Activated T-helper 2 cell treated with anti-CD3 and anti-CD28 coated beads, Interferon-gamma antibody, Interleukin-2, Interleukin-4, amounts not matched to agents 10 μg/mL and 5 μg/mL and 100 μg/mL, durations not matched to agents 14 hours and 24 hours and 36 hours (primary cell): Measurements from ENCODE around the gene KCNQ5. TPM values are rescaled to one million over a fixed set of nuclear protein-coding genes. Genes with fewer than 3 reads are reported as not detected.
A peak's percentile ranks its signal among the peaks of the same experiment; 100 is the strongest.

Experiments
- DNase-seq: peaks from one replicate; pipeline ENCODE4 v3.0.0; 2021; ENCODE audit warnings: low spot score
- H3K27ac Mint-ChIP-seq: one replicate; pipeline ENCODE4 v1.8.0; 2021; ENCODE audit warnings: mixed read lengths
- H3K27me3 Mint-ChIP-seq: one replicate; pipeline ENCODE4 v1.8.0; 2021; ENCODE audit warnings: low read depth, mixed read lengths
- H3K36me3 Mint-ChIP-seq: one replicate; pipeline ENCODE4 v1.8.0; 2021; ENCODE audit warnings: low read depth, mixed read lengths
- H3K4me1 Mint-ChIP-seq: one replicate; pipeline ENCODE4 v1.8.0; 2021; ENCODE audit warnings: low read depth, mixed read lengths
- H3K4me3 Mint-ChIP-seq: one replicate; pipeline ENCODE4 v1.8.0; 2021; ENCODE audit warnings: low read depth, mild to moderate bottlenecking, moderate library complexity, mixed read lengths
- H3K9me3 Mint-ChIP-seq: one replicate; pipeline ENCODE4 v1.8.0; 2021; ENCODE audit warnings: mixed read lengths
- intact Hi-C: fragments of 100-400 bp; cut with micrococcal nuclease; formaldehyde crosslinking; loops from one replicate; pipeline ENCODE4 v1.15.1; 2023
- total RNA-seq: library from RNA; stranded (reverse); gene quantifications from 2 replicates; pipeline ENCODE4 v1.2.3, GENCODE V29; 2022

The KCNQ5 gene
- total RNA-seq, 1 donor from 2014 or later = 15.3 TPM

DNA sequence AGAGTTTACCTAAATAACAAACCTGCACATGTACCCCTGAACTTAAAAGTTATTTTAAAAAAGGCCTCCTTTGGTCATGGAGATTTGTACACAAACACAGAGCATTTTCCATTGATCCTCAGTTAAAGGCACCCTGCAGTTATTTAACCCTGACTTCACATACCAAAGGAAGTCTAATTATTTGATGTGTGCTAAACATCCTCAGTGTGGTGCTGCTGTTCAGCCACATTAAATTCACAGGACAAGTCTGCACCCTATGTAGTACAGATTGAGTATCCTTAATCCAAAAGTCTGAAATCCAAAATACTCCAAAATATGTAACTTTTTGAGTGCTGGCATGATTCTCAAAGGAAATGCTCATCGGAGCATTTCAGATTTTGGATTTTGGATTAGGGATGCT is 21.4 kb downstream of the KCNQ5 start:
- Mint-ChIP-seq H3K4me1 (peaks cover 22% of the 10 kb centered on the region), H3K27me3 (no peaks in the 10 kb centered on the region), H3K27ac (no peak overlapping the region), H3K4me3 (no peak overlapping the region), H3K36me3 (peaks cover 21% of the 10 kb centered on the region), H3K9me3 (no peaks in the 10 kb centered on the region)
- no peak for DNase-seq
- intact Hi-C loops = no loop called here

DNA sequence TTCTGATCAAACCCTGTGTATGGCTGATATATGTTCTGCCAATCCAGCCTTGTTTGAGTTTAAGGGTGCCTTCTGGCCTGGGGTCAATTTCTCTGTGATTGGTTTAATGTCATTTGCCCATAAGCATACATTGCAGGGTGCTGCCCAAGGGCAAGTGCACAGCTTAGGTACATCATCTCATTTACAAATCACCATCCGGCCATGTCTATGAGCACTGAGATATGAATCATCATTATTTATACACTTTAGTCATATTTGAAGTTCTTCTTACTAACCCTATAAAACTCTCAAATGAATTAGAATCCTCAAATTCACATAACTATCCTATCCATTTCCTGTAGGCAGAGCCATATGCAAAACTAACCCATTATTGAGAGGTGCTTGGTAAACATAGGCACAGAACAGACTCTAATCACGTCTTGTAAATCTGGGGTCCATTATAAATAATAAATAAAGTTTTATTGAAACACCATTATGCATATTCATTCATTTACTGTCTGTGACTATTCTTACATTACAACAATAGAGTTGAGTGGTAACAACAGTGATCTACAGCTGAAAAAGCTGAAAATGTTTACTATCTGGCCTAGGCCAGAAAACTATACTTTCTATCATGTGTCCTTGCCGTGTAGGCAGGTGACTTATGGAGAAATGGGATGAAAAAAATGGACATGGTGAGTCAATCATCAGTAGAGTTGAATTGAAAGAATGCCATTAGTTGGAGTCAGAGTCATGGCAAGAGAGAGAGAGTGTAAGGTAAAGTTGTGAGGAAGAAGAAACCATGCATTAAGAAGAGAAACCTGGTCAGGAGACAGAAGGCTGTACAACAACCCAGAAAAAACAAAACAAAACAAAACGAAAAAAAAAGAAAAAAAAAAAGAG is 25.0 kb downstream of the KCNQ5 start:
- H3K9me3 Mint-ChIP-seq = no peaks in the 10 kb centered on the region
- no peak overlapping the region for H3K27ac Mint-ChIP-seq
- peaks cover 23% of the 10 kb centered on the region for H3K36me3 Mint-ChIP-seq
- peaks cover 45% of the 10 kb centered on the region for H3K4me1 Mint-ChIP-seq
- H3K27me3 Mint-ChIP-seq = no peaks in the 10 kb centered on the region
- no peak overlapping the region for H3K4me3 Mint-ChIP-seq
- intact Hi-C loops = loop anchor here (5.0 kb wide), 1 partner anchor 35 kb away; no protein-coding TSS in a partner anchor
- DNase-seq = no peak

DNA sequence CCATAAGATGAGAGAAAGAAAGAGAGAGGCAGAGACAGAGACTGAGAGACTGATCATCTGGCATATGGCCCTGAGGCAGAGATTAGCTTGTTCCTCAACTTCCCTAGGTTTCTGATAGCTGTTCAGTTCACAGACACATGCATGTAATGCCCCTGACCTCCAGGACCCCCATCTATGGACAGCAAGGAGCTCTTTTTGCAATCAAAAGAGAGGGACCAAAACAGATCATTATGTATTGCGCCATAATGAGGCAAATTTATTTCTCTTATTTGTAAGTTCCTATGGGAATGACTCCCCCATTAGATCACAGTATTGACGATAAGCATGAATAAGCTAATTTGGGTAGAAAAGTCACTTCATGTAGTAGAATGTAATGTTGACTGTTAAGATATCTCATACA is 25.6 kb downstream of the KCNQ5 start:
- Mint-ChIP-seq H3K4me3 (no peak overlapping the region), H3K9me3 (no peaks in the 10 kb centered on the region), H3K27ac (no peak overlapping the region), H3K4me1 (peaks cover 42% of the 10 kb centered on the region), H3K27me3 (no peaks in the 10 kb centered on the region), H3K36me3 (peaks cover 23% of the 10 kb centered on the region)
- no peak for DNase-seq
- intact Hi-C loops = loop anchor here (5.0 kb wide), 1 partner anchor 35 kb away; no protein-coding TSS in a partner anchor

DNA sequence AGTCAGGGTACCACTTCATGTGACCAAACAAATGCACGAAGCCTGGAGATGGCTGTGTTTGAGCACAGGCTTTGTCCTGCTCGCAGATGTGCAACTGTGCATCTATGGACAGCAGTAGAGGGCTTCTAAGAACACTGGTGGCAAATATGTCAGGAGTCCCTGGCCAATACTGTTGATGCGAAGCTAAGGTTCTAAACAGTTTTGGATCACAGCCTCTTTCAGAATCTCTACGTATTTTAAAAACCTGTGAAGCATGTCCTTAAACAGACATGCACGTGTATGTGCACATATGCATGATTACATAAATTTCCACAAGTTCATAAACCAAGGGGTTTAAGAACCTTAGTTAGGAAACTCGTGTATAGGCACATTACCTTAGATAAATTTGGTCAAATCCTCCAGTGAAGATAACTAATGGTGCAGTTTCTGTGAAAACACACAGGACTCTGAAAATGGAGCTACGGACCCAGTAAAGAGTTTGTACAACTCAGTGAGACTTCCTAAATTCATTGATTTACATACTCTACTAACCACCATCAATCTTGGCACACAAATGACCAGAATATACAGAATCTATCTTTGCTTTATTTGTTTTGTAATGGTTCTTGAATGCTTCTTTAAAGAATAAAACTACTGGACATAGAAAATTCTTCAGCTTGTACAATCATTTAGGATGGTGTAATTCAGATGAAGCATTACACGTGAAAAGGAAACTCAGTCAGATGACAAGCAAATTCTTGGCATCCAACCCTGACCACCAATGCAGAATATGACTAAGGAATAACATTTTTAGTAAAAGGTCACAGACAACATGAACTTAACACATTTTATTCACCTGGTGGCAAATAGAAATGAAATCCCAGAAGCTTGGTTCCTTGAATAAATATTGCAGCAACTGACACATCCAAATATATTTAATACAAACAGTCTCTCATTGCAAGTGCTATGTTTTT is 27.4 kb downstream of the KCNQ5 start:
- H3K4me1 Mint-ChIP-seq = peaks cover 41% of the 10 kb centered on the region
- no peak overlapping the region for H3K4me3 Mint-ChIP-seq
- DNase-seq = no peak
- H3K9me3 Mint-ChIP-seq = no peaks in the 10 kb centered on the region
- intact Hi-C loops = loop anchor here (1.0 to 5.0 kb wide), 5 partner anchors 23 to 177 kb away; no protein-coding TSS in a partner anchor
- no peaks in the 10 kb centered on the region for H3K27me3 Mint-ChIP-seq
- peaks cover 19% of the 10 kb centered on the region for H3K36me3 Mint-ChIP-seq
- H3K27ac Mint-ChIP-seq = peak overlapping the region; percentile 35

DNA sequence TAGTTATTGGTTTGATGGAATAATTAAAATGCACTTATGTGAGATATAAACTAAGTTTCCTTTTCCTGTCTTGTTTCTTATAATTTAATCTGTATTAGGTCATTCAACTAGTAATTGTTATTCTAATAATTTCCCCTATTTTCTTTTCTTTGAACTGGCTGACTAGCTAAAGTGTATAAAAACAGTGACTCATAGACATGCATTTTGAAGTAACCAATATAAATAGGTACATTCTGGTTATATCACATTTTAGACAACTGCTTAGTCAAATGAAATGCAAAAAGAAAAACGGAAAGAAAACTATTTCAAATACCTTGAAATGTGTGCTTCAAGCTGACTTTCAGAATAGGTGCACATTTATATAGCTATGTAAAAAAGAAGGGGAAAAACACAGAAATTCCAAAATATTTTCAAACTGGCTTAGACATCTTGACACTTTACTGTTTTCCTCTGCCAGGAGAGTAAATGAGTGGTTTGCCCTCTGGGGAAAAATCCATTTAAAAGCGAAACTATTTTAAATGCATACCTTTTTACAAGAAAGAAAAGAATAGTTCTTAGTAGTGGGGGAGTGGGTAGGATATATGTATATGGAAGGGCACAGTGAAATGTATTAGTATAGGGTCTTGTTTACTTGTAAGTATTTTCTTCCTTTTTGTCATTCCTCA is 28.3 kb downstream of the KCNQ5 start:
- no peaks in the 10 kb centered on the region for H3K9me3 Mint-ChIP-seq
- intact Hi-C loops = no loop called here
- H3K36me3 Mint-ChIP-seq = peaks cover 19% of the 10 kb centered on the region
- peak overlapping the region; percentile 1 for H3K27ac Mint-ChIP-seq
- DNase-seq = no peak
- no peak overlapping the region for H3K4me3 Mint-ChIP-seq
- H3K4me1 Mint-ChIP-seq = peaks cover 41% of the 10 kb centered on the region
- no peaks in the 10 kb centered on the region for H3K27me3 Mint-ChIP-seq

DNA sequence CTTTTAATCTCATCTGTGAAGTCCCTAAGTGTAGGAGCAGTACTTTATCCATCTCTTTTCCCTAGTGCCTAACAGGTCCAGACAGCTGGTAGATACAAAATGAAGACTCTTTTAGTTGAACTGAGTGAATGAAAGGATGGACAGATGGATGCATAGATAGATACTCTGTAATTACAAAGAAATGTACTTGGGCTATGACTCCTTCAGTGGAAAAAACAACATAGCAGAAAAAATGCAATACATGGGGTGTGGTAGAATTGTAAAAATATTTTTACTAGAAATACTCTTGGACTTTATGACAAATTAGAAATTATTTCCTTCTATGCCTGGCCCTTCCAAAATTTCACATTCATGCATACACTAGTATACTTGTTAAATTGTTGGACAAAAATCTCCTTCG is 29.3 kb downstream of the KCNQ5 start:
- Mint-ChIP-seq H3K4me1 (peaks cover 36% of the 10 kb centered on the region), H3K36me3 (peaks cover 13% of the 10 kb centered on the region), H3K27ac (no peak overlapping the region), H3K27me3 (no peaks in the 10 kb centered on the region), H3K4me3 (no peak overlapping the region), H3K9me3 (no peaks in the 10 kb centered on the region)
- DNase-seq = no peak
- intact Hi-C loops = no loop called here

DNA sequence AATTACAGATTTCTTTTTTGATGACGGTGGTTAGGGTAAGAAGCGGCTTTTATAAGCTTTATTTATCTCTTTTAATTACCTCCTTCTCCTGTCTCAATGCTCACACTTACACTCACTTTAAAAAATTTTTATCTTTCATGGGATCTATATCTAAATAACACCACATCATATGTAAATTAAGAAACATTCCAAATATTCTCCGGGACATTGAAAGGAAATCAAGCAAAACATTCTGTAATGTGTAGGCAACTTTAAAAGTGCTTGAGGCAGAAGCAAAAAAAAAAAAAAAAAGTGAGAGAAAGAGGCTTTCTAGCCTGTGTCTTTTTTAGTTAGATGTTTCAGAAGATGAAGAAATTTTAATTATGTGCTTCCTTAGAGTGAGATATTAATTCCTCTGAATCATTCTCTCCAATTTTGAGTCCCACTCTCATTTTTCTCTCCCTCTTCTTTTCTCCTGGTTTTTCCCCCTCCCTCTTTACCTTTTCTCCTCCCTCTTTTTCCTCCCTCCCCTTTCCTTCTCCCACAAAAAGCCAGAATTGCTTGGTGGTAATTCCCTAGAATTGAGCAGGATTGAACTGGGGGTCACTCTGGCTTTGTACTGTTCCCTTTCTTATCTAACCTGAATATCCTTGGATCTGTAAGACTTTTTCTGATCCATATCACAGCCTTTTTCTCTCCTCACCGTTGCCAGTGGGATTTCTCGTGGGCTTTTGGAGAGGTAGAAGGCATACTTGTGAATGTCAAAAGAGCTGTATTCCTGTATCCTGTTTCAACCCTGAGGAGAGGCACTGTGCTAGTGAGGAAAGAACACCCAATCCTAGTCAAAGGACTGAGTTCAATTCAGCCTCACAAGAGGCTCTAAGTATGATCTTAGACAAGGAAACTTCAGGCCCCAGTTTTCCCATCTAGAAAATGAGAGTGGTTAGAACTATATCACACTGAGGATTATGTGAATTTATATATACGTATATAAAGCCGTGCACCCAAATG is 30.4 kb downstream of the KCNQ5 start:
- H3K27me3 Mint-ChIP-seq = no peaks in the 10 kb centered on the region
- DNase-seq = no peak
- intact Hi-C loops = no loop called here
- H3K4me3 Mint-ChIP-seq = no peak overlapping the region
- no peaks in the 10 kb centered on the region for H3K9me3 Mint-ChIP-seq
- H3K4me1 Mint-ChIP-seq = peaks cover 32% of the 10 kb centered on the region
- H3K36me3 Mint-ChIP-seq = peaks cover 6% of the 10 kb centered on the region
- no peak overlapping the region for H3K27ac Mint-ChIP-seq

DNA sequence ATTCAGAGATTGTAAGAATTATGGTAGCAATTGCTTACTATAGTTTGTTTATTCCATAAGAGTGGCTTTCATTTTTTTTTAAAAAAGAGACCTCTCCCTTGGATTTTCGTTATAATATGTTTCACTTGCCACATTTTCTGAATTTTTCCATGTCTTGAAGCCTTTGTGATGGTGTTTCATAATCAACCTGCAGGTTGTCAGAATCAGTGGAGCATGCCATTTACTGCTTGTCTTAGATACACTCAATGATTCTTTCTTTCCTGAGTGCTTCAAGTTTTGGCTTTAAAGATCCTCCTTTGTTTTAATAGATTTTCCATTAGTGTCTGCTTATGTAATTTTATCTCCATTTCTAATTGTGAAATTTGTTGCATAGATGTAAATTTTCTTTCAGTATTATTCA is 31.2 kb downstream of the KCNQ5 start:
- peaks cover 32% of the 10 kb centered on the region for H3K4me1 Mint-ChIP-seq
- intact Hi-C loops = no loop called here
- no peak overlapping the region for H3K4me3 Mint-ChIP-seq
- H3K36me3 Mint-ChIP-seq = peaks cover 4% of the 10 kb centered on the region
- no peak overlapping the region for H3K27ac Mint-ChIP-seq
- H3K27me3 Mint-ChIP-seq = no peaks in the 10 kb centered on the region
- DNase-seq = no peak
- H3K9me3 Mint-ChIP-seq = no peaks in the 10 kb centered on the region

DNA sequence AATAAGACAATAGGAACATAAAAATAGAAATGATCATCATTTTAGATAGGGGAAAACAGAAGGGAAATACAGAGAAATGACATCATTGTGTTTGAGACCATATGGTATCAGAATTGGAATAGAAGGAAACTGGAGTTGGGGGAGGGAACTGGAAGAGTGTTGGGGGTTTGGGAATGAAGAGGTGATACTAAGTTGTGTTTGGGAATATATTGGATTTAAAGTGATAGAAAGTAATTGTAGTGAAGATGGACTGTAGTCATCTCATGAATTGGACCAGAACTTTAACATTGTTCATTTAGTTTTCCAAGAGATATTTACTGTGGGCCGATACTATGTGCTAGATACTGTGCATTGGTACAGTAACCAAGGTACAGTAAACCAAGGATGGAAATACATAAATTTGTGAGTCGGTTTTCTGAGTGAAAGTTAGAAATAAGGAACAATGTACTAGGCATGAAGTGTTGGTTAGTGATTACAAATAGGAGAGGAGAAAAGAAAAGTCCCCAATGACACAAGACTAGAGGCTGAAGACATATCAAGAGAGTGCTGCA is 32.3 kb downstream of the KCNQ5 start:
- no peaks in the 10 kb centered on the region for H3K27me3 Mint-ChIP-seq
- intact Hi-C loops = no loop called here
- peaks cover 2% of the 10 kb centered on the region for H3K36me3 Mint-ChIP-seq
- no peak for DNase-seq
- H3K27ac Mint-ChIP-seq = no peak overlapping the region
- peaks cover 26% of the 10 kb centered on the region for H3K4me1 Mint-ChIP-seq
- H3K4me3 Mint-ChIP-seq = no peak overlapping the region
- H3K9me3 Mint-ChIP-seq = no peaks in the 10 kb centered on the region

DNA sequence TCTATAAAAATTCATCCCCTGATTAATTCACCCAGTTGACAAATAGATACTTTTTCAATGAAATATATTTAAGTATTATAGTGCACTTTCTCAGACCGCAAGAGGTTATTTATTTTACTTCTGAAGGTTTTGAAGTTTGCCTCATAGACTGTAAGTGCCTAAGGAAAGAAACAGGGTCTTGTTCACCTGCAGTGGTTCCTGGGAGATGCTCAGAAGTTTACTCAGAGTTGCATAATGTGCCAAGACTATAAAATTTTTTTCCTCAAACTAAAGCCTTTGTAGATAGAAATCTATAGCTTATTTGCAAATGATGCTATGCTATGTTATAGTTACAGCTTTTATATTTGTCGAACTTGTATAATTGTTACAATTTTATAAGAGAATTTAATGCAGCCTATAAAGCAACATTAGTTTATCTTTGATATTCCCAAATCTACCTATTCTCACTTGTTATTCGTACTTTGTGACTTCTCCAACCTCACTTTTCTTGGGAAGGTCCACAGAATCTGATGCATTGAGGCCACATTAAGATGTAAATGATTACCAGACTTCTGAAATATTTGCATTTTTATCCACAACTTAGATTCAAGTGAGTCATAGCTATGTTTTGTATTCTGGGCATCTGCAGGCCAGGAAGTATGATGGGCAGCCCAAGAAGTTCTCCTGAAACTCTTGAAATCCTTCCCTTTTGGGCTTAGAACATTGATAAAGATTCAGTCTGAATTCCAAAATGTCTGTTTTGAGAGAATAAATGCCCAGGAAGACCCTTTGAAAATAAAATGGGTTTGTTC is 35.7 kb downstream of the KCNQ5 start:
- Mint-ChIP-seq H3K4me1 (peaks cover 3% of the 10 kb centered on the region), H3K27ac (no peak overlapping the region), H3K4me3 (no peak overlapping the region), H3K36me3 (peaks cover 3% of the 10 kb centered on the region), H3K27me3 (no peaks in the 10 kb centered on the region), H3K9me3 (no peaks in the 10 kb centered on the region)
- DNase-seq = no peak
- intact Hi-C loops = no loop called here

DNA sequence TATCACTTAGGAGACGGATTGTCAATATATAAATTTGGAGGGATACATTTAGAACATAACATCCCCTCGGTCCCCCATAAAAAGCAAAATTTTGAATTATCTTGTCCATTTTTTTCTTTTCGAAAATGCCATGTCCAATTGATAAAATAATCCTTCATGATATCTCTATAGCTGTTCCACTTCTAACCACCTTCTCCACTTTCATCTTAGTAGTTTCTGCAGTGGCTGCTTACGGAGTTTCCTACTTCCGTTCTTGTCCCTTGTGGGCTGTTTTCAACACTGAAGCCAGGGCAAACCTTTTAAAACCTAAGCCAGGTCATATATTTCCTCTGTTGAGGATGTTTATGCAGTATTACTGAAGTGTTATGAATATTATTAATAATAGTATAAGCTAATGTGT is 37.9 kb downstream of the KCNQ5 start:
- H3K36me3 Mint-ChIP-seq = peaks cover 3% of the 10 kb centered on the region
- H3K27me3 Mint-ChIP-seq = no peaks in the 10 kb centered on the region
- no peak for DNase-seq
- no peak overlapping the region for H3K4me3 Mint-ChIP-seq
- intact Hi-C loops = no loop called here
- H3K27ac Mint-ChIP-seq = no peak overlapping the region
- no peaks in the 10 kb centered on the region for H3K9me3 Mint-ChIP-seq
- no peaks in the 10 kb centered on the region for H3K4me1 Mint-ChIP-seq
